Common myeloid progenitor, CD34-positive (primary cell): ENCODE results near the gene BEND6.
A peak's percentile ranks its signal among the peaks of the same experiment; 100 is the strongest.

Source experiments
- CTCF ChIA-PET: fragments of 350-600 bp; sonication (Branson Sonifier 250); formaldehyde crosslinking; loops from one replicate; lab custom pipeline; 2021; ENCODE audit warnings: antibody characterized with exemption; lab: Charles Lee
- POLR2A ChIA-PET: fragments of 350-600 bp; sonication (Branson Sonifier 250); formaldehyde crosslinking; loops from one replicate; lab custom pipeline; 2021; ENCODE audit warnings: antibody characterized with exemption; lab: Charles Lee
- DNase-seq, 3 donors: peaks; one replicate each; pipeline versions ENCODE4 v3.0.0 to v3.0.0-alpha.2; 2013
- H3K27ac ChIP-seq, 2 experiments: 1 replicate in 1 of 2; 2 replicates in 1 of 2; pipeline ENCODE4 v1.7.0; 2013; ENCODE audit warnings: inconsistent platforms in 2 of 2, low read length in 2 of 2, mild to moderate bottlenecking in 2 of 2, low read depth in 1 of 2, moderate library complexity in 1 of 2; ENCODE audit not compliant: severe bottlenecking in 2 of 2, insufficient read depth in 1 of 2, poor library complexity in 1 of 2
- H3K27me3 ChIP-seq, 5 experiments: replicated peaks in 2 of 5; 1 replicate in 3 of 5; 2 replicates in 2 of 5; pipeline versions ENCODE4 v1.6.1 to v1.7.0; 2013; ENCODE audit warnings: low read length in 4 of 5, mild to moderate bottlenecking in 2 of 5, moderate library complexity in 2 of 5, inconsistent platforms in 1 of 5; ENCODE audit not compliant: insufficient read depth in 5 of 5, control insufficient read depth in 4 of 5
- H3K36me3 ChIP-seq, 4 experiments: 1 replicate in 2 of 4; 2 replicates in 2 of 4; pipeline versions ENCODE4 v1.6.1 to v1.7.0; 2013; ENCODE audit warnings: low read length in 3 of 4, control low read depth in 1 of 4, mild to moderate bottlenecking in 1 of 4; ENCODE audit not compliant: control insufficient read depth in 4 of 4, insufficient read depth in 4 of 4
- H3K4me1 ChIP-seq, 4 experiments: 1 replicate in 3 of 4; 2 replicates in 1 of 4; pipeline versions ENCODE4 v1.6.1 to v1.7.1; 2013; ENCODE audit warnings: low read length in 3 of 4, mild to moderate bottlenecking in 3 of 4, control low read depth in 1 of 4, inconsistent platforms in 1 of 4, moderate library complexity in 1 of 4; ENCODE audit not compliant: control insufficient read depth in 4 of 4, insufficient read depth in 4 of 4; ENCODE audit errors: control extremely low read depth in 1 of 4
- H3K4me3 ChIP-seq, 7 experiments: 1 replicate in 4 of 7; 2 replicates in 3 of 7; pipeline versions ENCODE4 v1.5.1 to v1.7.0; 2013; ENCODE audit warnings: mild to moderate bottlenecking in 7 of 7, low read length in 6 of 7, moderate library complexity in 6 of 7, inconsistent platforms in 2 of 7, low read depth in 2 of 7, control low read depth in 1 of 7; ENCODE audit not compliant: insufficient read depth in 4 of 7, control insufficient read depth in 1 of 7; ENCODE audit errors: extremely low read depth in 1 of 7
- H3K9me3 ChIP-seq, 5 experiments: 1 replicate in 4 of 5; 2 replicates in 1 of 5; pipeline versions ENCODE4 v1.6.1 to v1.7.1; 2013; ENCODE audit warnings: low read length in 4 of 5, mild to moderate bottlenecking in 2 of 5, inconsistent platforms in 1 of 5, low read depth in 1 of 5, moderate library complexity in 1 of 5; ENCODE audit not compliant: control insufficient read depth in 4 of 5, insufficient read depth in 2 of 5; ENCODE audit errors: control extremely low read depth in 1 of 5
- WGBS: methylation state at CpG from one replicate; pipeline ENCODE4 v1.1.5; 2013; ENCODE audit not compliant: insufficient coverage; 5-methylcytosine and 5-hydroxymethylcytosine counted together

Gene BEND6

DNA sequence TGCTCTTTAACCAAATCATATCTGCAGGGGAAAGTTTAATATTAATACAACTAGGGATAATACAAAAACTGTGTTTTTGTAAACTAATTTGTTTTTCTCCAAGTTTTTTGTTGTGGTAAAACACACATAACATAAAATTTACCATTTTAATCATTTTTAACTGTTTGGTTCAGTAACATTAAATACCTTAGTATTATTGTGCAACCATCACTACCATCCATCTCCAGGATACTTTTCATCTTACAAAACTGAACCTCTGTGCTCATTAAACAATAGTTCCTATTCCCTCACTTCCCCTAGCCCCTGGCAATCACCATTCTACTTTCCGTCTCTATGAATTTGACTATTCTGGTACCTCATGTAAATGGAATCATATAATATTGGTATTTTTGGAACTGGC, 15.9 kb downstream of the BEND6 start:
- no peak for DNase-seq
- H3K27me3 ChIP-seq, result no peaks in the 10 kb centered on the region
- no CpG with 5 or more reads among the region's 1 CpG for WGBS
- peaks cover 0 to 2% (median 0%) of the 10 kb centered on the region in 5 experiments for H3K9me3 ChIP-seq
- H3K4me3 ChIP-seq, result no peak overlapping the region
- ChIA-PET CTCF (interaction anchor here (1.3 kb wide), 1 partner anchor 69 kb away, joined by 3 read pairs; no protein-coding TSS in a partner anchor), POLR2A (no interaction called here)
- H3K36me3 ChIP-seq, result no peaks in the 10 kb centered on the region
- no peak overlapping the region for H3K27ac ChIP-seq
- H3K4me1 ChIP-seq, result no peaks in the 10 kb centered on the region

DNA sequence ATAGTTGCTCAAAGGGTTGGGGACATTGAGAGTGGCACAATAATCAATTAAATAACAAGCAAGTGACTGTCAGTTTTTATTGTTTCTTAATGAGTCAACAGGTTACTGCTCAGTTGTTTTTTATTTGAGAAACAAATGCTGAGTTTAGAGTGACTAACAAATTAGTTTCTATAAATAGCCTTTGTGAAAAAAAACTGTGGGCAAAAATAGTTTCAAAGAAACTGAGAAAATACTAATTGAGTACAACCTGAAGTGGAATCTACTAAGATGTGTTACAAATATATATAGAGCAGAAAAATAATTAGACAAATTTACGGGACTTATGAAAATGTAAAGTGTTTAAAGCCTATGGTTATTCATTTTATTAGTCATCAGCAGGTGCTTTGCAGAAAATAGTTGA, 22.3 kb downstream of the BEND6 start:
- Histone ChIP-seq H3K4me3 (no peak overlapping the region), H3K4me1 (no peaks in the 10 kb centered on the region), H3K27ac (no peak overlapping the region), H3K36me3 (no peaks in the 10 kb centered on the region), H3K27me3 (no peaks in the 10 kb centered on the region), H3K9me3 (peaks cover 0 to 9% (median 4%) of the 10 kb centered on the region in 5 experiments)
- no CpG with 5 or more reads among the region's 1 CpG for WGBS
- CTCF ChIA-PET, result no interaction called here
- peak in 1 of 3 donors; percentile 34 for DNase-seq
- POLR2A ChIA-PET, result no interaction called here

DNA sequence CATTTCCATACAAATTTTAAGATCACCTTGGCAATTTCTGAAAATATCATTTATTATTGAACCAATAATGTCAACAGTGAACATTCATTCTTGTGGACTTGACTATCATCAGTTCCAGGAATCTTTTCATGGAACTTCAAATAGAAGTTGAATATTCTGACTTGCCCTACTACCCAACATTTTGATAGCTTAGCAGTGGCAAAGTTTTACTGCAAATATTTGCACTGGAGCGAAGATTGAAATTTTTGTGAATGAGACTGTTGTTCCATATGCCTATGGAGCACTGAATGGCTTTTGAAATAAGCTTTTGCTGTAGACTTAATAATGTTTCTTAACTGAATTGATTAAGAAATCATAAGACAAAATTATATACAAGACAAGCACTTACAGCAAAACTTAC, 23.6 kb downstream of the BEND6 start:
- CTCF ChIA-PET, result no interaction called here
- Histone ChIP-seq H3K27ac (no peak overlapping the region), H3K27me3 (no peaks in the 10 kb centered on the region), H3K36me3 (no peaks in the 10 kb centered on the region), H3K4me1 (no peaks in the 10 kb centered on the region), H3K9me3 (peaks cover 0 to 9% (median 4%) of the 10 kb centered on the region in 5 experiments), H3K4me3 (no peak overlapping the region)
- POLR2A ChIA-PET, result no interaction called here
- no CpG with 5 or more reads among the region's 1 CpG for WGBS
- DNase-seq, result no peak

DNA sequence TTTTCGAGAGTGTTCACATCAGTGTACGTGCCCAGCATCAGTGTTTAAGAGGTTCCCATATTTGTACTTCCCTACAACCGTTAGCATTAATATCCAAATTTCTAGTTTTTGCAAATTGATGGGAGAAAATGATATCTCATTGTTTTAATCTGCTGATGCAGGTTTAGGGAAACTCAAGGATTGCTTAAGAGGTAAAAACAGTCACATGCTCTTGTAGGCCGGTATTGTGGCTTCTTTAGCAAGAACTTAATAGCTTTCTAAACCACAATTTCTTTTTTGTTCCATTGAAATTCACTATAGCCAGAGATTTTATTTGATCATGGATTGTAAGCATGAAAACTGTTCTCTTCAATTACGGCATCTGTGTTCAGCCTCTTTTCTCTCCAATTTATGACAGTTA, 29.5 kb downstream of the BEND6 start:
- POLR2A ChIA-PET, result no interaction called here
- Histone ChIP-seq H3K9me3 (no peaks in the 10 kb centered on the region), H3K27me3 (no peaks in the 10 kb centered on the region), H3K4me1 (peaks cover 0 to 18% (median 3%) of the 10 kb centered on the region in 4 experiments), H3K27ac (no peak overlapping the region), H3K36me3 (no peaks in the 10 kb centered on the region), H3K4me3 (no peak overlapping the region)
- CTCF ChIA-PET, result interaction anchor here (1.0 to 1.6 kb wide), 3 partner anchors 22 to 29 kb away, joined by 4 read pairs; partner anchors contain the start of gene BEND6
- peak; percentile 26 to 78 (median 70) for DNase-seq
- WGBS, result no CpG with 5 or more reads among the region's 5 CpGs

DNA sequence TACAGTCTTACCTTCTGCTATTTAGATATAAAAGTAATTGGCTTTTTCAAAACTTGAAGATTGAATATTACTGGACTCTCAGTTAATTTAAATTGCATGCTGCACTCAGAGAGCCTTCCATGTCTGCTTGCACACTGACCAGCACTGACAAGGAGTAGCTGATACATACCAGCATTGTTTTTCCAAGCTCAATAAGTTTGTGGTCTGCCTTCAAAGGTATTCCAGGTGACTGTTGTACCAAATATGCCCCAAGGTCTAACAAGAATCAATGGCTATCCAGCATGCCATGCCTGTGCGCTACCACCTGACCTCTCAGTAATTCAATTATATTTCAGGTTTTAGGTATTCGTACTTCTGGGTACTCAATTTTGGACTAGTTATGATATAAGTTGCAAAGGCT, 30.0 kb downstream of the BEND6 start:
- Histone ChIP-seq H3K4me3 (no peak overlapping the region), H3K4me1 (peaks cover 0 to 18% (median 3%) of the 10 kb centered on the region in 4 experiments), H3K36me3 (no peaks in the 10 kb centered on the region), H3K27me3 (no peaks in the 10 kb centered on the region), H3K9me3 (no peaks in the 10 kb centered on the region), H3K27ac (no peak overlapping the region)
- DNase-seq, result no peak
- POLR2A ChIA-PET, result interaction anchor here (0.6 kb wide), 1 partner anchor 94 kb away, joined by 4 read pairs; no protein-coding TSS in a partner anchor
- no CpG with 5 or more reads among the region's 2 CpGs for WGBS
- CTCF ChIA-PET, result interaction anchor here (1.0 to 1.6 kb wide), 3 partner anchors 22 to 30 kb away, joined by 4 read pairs; partner anchors contain the start of gene BEND6

DNA sequence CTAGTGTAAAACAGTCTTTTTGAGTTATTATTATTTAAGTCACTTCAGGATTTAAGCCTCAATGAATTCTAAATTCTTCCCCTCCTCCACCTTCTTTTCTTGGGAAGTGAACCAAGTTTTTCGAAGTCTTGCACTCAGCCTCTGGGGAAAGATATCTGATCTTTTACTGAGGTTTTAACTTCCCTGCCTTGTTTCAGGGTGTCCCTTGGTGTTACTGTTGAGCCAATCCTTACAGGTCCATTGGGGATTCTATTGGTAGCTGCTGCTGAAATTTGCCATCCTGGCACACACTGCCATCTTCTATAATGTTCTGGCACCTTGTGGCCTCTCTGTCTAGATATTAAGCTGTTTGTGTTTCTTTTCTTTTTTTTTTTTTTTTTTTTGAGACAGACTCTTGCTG, 31.7 kb downstream of the BEND6 start:
- H3K27me3 ChIP-seq, result no peaks in the 10 kb centered on the region
- DNase-seq, result no peak
- H3K27ac ChIP-seq, result no peak overlapping the region
- H3K4me3 ChIP-seq, result no peak overlapping the region
- no peaks in the 10 kb centered on the region for H3K9me3 ChIP-seq
- H3K36me3 ChIP-seq, result no peaks in the 10 kb centered on the region
- ChIA-PET CTCF (interaction anchor here (1.1 to 1.6 kb wide), 3 partner anchors 13 to 35 kb away, joined by 3 read pairs; no protein-coding TSS in a partner anchor), POLR2A (no interaction called here)
- no CpG with 5 or more reads among the region's 1 CpG for WGBS
- H3K4me1 ChIP-seq, result peaks cover 0 to 18% (median 3%) of the 10 kb centered on the region in 4 experiments

DNA sequence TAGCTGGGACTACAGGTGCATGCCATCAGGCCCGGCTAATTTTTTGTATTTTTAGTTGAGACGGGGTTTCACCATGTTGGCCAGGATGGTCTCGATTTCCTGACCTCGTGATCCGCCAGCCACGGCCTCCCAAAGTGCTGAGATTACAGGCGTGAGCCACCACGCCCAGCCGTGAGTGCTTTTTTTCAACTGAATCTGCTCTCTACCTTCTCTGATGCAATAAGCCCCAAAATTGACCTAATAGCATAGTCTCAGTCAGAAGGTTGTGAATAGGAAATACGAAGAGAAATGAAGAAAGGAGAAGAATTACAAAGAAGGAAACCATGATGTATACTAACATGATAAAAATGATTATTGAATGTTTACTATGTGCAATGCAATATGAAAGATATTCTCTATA, 33.2 kb downstream of the BEND6 start:
- Histone ChIP-seq H3K4me3 (no peak overlapping the region), H3K36me3 (no peaks in the 10 kb centered on the region), H3K27ac (no peak overlapping the region), H3K4me1 (peaks cover 0 to 18% (median 3%) of the 10 kb centered on the region in 4 experiments), H3K9me3 (no peaks in the 10 kb centered on the region), H3K27me3 (no peaks in the 10 kb centered on the region)
- ChIA-PET POLR2A (no interaction called here), CTCF (interaction anchor here (1.5 kb wide), 1 partner anchor 11 kb away, joined by 3 read pairs; no protein-coding TSS in a partner anchor)
- WGBS, result 100% methylated on average over 9 of the region's 10 CpGs
- no peak for DNase-seq
